GM12874 (cell line): ENCODE data around the gene PRCD.

ENCODE experiments used
- CTCF ChIP-seq: IDR thresholded peaks from 2 replicates; pipeline ENCODE4 v1.5.1; 2011; ENCODE audit warnings: low read depth, mild to moderate bottlenecking, control low read depth, low read length, moderate library complexity; ENCODE audit not compliant: insufficient read depth

Gene PRCD

GRCh38 chr17:76528528-76529223 lies 11.2 kb upstream of the PRCD start:
- TF ChIP-seq CTCF, result no peak

- no peak for TF ChIP-seq CTCF
Observed at GRCh38 chr17:76529224-76530094, 10.4 kb upstream of the PRCD start.

- no peak for TF ChIP-seq CTCF
Observed at GRCh38 chr17:76530095-76530723, 9.6 kb upstream of the PRCD start.

- TF ChIP-seq CTCF, result no peak
Observed at GRCh38 chr17:76530811-76531485, 8.9 kb upstream of the PRCD start.

- TF ChIP-seq CTCF, result no peak
Observed at GRCh38 chr17:76531486-76532038, 8.3 kb upstream of the PRCD start.

GRCh38 chr17:76532072-76532651 lies 7.7 kb upstream of the PRCD start:
- no peak for TF ChIP-seq CTCF
